SK-N-SH treated with all-trans-retinoic acid at 6 μM for 48 hours (cell line): ENCODE results near the gene ARAP3.

Experiments used
- ISL1 ChIP-seq: fragments of 250-450 bp; sonication (Bioruptor Pico); IDR thresholded peaks from 2 replicates; pipeline ENCODE4 v2.1.2; 2022; ENCODE audit warnings: mild to moderate bottlenecking, moderate library complexity
- PATZ1 ChIP-seq: fragments of 250-450 bp; sonication (Bioruptor Pico); IDR thresholded peaks from 2 replicates; pipeline ENCODE4 v1.8.0; 2020; ENCODE audit warnings: mild to moderate bottlenecking, moderate library complexity, borderline replicate concordance
- RARB ChIP-seq: fragments of 250-450 bp; sonication (Bioruptor Pico); IDR thresholded peaks from 2 replicates; pipeline ENCODE4 v1.8.0; 2021; ENCODE audit warnings: mild to moderate bottlenecking, moderate library complexity
- ZFP30 ChIP-seq: fragments of 450-650 bp; formaldehyde crosslinking; IDR thresholded peaks from 2 replicates; pipeline ENCODE4 v1.5.0; 2022; ENCODE audit warnings: mild to moderate bottlenecking, moderate library complexity
- ZNF565 ChIP-seq: fragments of 450-650 bp; formaldehyde crosslinking; conservative IDR thresholded peaks from 2 replicates; pipeline ENCODE4 v1.5.0; 2020; ENCODE audit warnings: low read depth, mild to moderate bottlenecking, moderate library complexity
- ZNF70 ChIP-seq: fragments of 450-650 bp; formaldehyde crosslinking; IDR thresholded peaks from 2 replicates; pipeline ENCODE4 v1.5.0; 2020; ENCODE audit warnings: mild to moderate bottlenecking, moderate library complexity
- ZNF8 ChIP-seq: fragments of 450-650 bp; formaldehyde crosslinking; IDR thresholded peaks from 2 replicates; pipeline ENCODE4 v1.5.0; 2020; ENCODE audit warnings: mild to moderate bottlenecking, moderate library complexity

GRCh38 chr5:141649972-141650371 is 32.1 kb downstream of the ARAP3 start:
- TF ChIP-seq ISL1 (CRISPR knock-in tag) (no peak), ZNF8 (no peak), ZFP30 (CRISPR knock-in tag) (no peak), ZNF70 (CRISPR knock-in tag) (no peak), ZNF565 (CRISPR knock-in tag) (no peak), RARB (no peak), PATZ1 (CRISPR knock-in tag) (no peak)
